Activated T-helper 1 cell treated with anti-CD3 and anti-CD28 coated beads, Interleukin-12 subunit alpha, Interleukin-12 subunit beta, Interleukin-2, Interleukin-4 antibody, amounts not matched to agents 30 ng/mL and 10 ng/mL and 1 ng/mL, durations not matched to agents 14 hours and 24 hours and 36 hours (primary cell): ENCODE measurements around the gene TAS2R3. TPM values are rescaled to one million over a fixed set of nuclear protein-coding genes. Genes with fewer than 3 reads are reported as not detected.

Experiments
- total RNA-seq: library from RNA; stranded (reverse); gene quantifications from 2 replicates; pipeline ENCODE4 v1.2.3, GENCODE V29; 2022

TAS2R3 gene
- total RNA-seq, 1 donor from 2014 or later, result 0.99 TPM

Other genes starting within 250 kb of the TAS2R3 start
- 174 and 179 TPM in 2 replicates for gene AGK, start 212.7 kb upstream of the TAS2R3 start, total RNA-seq
- gene DENND11, start 61.9 kb upstream of the TAS2R3 start, total RNA-seq, result 31.3 and 33.5 TPM in 2 replicates
- gene WEE2, start 55.7 kb upstream of the TAS2R3 start, total RNA-seq, result 0.10 and 0.12 TPM in 2 replicates
- 240 and 245 TPM in 2 replicates for gene SSBP1, start 25.7 kb upstream of the TAS2R3 start, total RNA-seq
- gene TAS2R4, start 12.6 kb downstream of the TAS2R3 start, total RNA-seq, result 0.78 and 0.86 TPM in 2 replicates
- 0.67 and 0.98 TPM in 2 replicates for gene TAS2R5, start 26.1 kb downstream of the TAS2R3 start, total RNA-seq
- gene PRSS37, start 77.4 kb downstream of the TAS2R3 start, total RNA-seq, result not detected in 2 replicates
- not detected in 2 replicates for gene OR9A4, start 152.3 kb downstream of the TAS2R3 start, total RNA-seq
- gene CLEC5A, start 182.9 kb downstream of the TAS2R3 start, total RNA-seq, result not detected in 2 replicates
- gene TAS2R38, start 209.7 kb downstream of the TAS2R3 start, total RNA-seq, result not detected in 2 replicates
- gene MGAM, start 231.8 kb downstream of the TAS2R3 start, total RNA-seq, result not detected in 2 replicates